GM21825 (cell line): ENCODE measurements around the gene IL13RA1.
"Not testable (repeated sequence)": the region's sequence is repeated elsewhere in the genome, so short reads cannot be mapped to it uniquely, and the experiment has no call there.

ENCODE experiments used
- ATAC-seq: cut with Tn5 transposase; IDR thresholded peaks from one replicate; pipeline ENCODE4 v1.9.1; 2021; ENCODE audit warnings: mild to moderate bottlenecking, moderate library complexity; ENCODE audit not compliant: unreplicated experiment

Gene IL13RA1

GRCh38 chrX:118727686-118728339 lies 407 bp downstream of the IL13RA1 start:
- ATAC-seq: no peak

- ATAC-seq: no peak
Measured at GRCh38 chrX:118729042-118729652, 1.7 kb downstream of the IL13RA1 start.

GRCh38 chrX:118730500-118731247 lies 3.3 kb downstream of the IL13RA1 start:
- ATAC-seq: no peak

GRCh38 chrX:118732551-118732950 lies 5.1 kb downstream of the IL13RA1 start:
- ATAC-seq: not testable (repeated sequence)

GRCh38 chrX:118734909-118735308 lies 7.5 kb downstream of the IL13RA1 start:
- ATAC-seq: no peak

GRCh38 chrX:118736394-118737010 lies 9.1 kb downstream of the IL13RA1 start:
- peak; percentile 86 for ATAC-seq

GRCh38 chrX:118739577-118739976 lies 12.2 kb downstream of the IL13RA1 start:
- no peak for ATAC-seq

GRCh38 chrX:118740276-118740889 lies 13.0 kb downstream of the IL13RA1 start:
- no peak for ATAC-seq

- no peak for ATAC-seq
Measured at GRCh38 chrX:118742176-118742575, 14.8 kb downstream of the IL13RA1 start.

- ATAC-seq: no peak
Measured at GRCh38 chrX:118745570-118745969, 18.2 kb downstream of the IL13RA1 start.

- ATAC-seq: peak; percentile 81
Measured at GRCh38 chrX:118751950-118752783, 24.8 kb downstream of the IL13RA1 start.

GRCh38 chrX:118755633-118756032 lies 28.2 kb downstream of the IL13RA1 start:
- ATAC-seq: no peak

- no peak for ATAC-seq
Measured at GRCh38 chrX:118756101-118756500, 28.7 kb downstream of the IL13RA1 start.

- no peak for ATAC-seq
Measured at GRCh38 chrX:118758511-118758910, 31.1 kb downstream of the IL13RA1 start.

GRCh38 chrX:118760025-118760424 lies 32.6 kb downstream of the IL13RA1 start:
- ATAC-seq: no peak

- ATAC-seq: no peak
Measured at GRCh38 chrX:118761939-118762707, 34.7 kb downstream of the IL13RA1 start.

- ATAC-seq: no peak
Measured at GRCh38 chrX:118763489-118763888, 36.1 kb downstream of the IL13RA1 start.

GRCh38 chrX:118764122-118764521 lies 36.7 kb downstream of the IL13RA1 start:
- ATAC-seq: no peak

- no peak for ATAC-seq
Measured at GRCh38 chrX:118770133-118770760, 42.8 kb downstream of the IL13RA1 start.
